ENCODE measurements around the gene ACTL8. TPM values are rescaled to one million over a fixed set of nuclear protein-coding genes. Genes with fewer than 3 reads are reported as not detected.

The ACTL8 gene
- polyA plus RNA-seq, 2 of the 4 experiments (the other 2 are of a cell fraction): 0.30 to 1.3 TPM

DNA sequence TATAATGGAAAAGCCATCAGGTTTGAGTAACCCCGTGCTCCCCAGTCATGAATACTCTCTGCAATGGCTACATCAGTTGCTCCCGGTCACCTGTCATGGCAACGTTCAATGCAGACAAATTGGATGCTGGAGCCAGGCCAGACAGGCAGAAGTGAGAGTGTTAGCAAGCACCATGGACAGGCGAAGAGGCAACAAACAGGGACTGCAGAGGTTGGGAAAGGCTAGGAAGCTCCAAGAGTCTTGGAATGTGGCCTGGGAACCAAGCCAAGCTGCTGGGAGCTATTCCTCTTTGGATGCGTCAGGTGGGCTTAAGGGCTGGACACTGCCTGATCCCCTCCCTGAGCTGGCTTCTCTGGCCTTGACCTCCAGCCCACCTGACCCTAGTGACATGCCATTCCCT, 102.9 kb downstream of the ACTL8 start (continued):
- no peak for TF ChIP-seq HMGXB4 (CRISPR knock-in tag; IDR thresholded peaks at IDR 0.05; ENCODE audit: borderline replicate concordance)
- no peak for TF ChIP-seq E2F6 (IDR thresholded peaks at IDR 0.05; ENCODE audit: borderline replicate concordance, low read depth)
- TF ChIP-seq MAFK (IDR thresholded peaks at IDR 0.05; ENCODE audit: partially characterized antibody): no peak
- no peak for TF ChIP-seq HOXB5 (CRISPR knock-in tag; IDR thresholded peaks at IDR 0.05)
- TF ChIP-seq POLR2A (IDR thresholded peaks at IDR 0.05; ENCODE audit: low read length): no peak
- no peak for TF ChIP-seq CHD2 (IDR thresholded peaks at IDR 0.05; ENCODE audit: low read length, partially characterized antibody)
- TF ChIP-seq ZFP36 (IDR thresholded peaks at IDR 0.05; ENCODE audit: borderline replicate concordance, partially characterized antibody): no peak
- no peak for TF ChIP-seq FOSL2 (IDR thresholded peaks at IDR 0.05)
- no peak for TF ChIP-seq FOSL2 (CRISPR knock-in tag; IDR thresholded peaks at IDR 0.05)
- TF ChIP-seq, protein P1, sequence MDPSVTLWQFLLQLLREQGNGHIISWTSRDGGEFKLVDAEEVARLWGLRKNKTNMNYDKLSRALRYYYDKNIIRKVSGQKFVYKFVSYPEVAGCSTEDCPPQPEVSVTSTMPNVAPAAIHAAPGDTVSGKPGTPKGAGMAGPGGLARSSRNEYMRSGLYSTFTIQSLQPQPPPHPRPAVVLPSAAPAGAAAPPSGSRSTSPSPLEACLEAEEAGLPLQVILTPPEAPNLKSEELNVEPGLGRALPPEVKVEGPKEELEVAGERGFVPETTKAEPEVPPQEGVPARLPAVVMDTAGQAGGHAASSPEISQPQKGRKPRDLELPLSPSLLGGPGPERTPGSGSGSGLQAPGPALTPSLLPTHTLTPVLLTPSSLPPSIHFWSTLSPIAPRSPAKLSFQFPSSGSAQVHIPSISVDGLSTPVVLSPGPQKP (IDR thresholded peaks at IDR 0.05; ENCODE audit: low read depth, low read length): no peak

- WGBS (ENCODE audit: missing lambda C conversion rate): 27% methylated on average over 1 of the region's 1 CpG
- ChIA-PET POLR2A (no interaction called here), CTCF (no interaction called here)
- Histone ChIP-seq H3K4me2 (no peak overlapping the region), H3K4me3 (no peak overlapping the region), H3K4me1 (peaks cover 2% of the 10 kb centered on the region), H3K9me3 (no peaks in the 10 kb centered on the region), H3K27ac (no peak overlapping the region)
- ATAC-seq (no peak), DNase-seq (ENCODE audit: low read depth in 1 of 2, low spot score in 1 of 2) (no peak), FAIRE-seq (no peak)
- TF ChIP-seq KDM5A (IDR thresholded peaks at IDR 0.05) (no peak), RCOR1 (IDR thresholded peaks at IDR 0.05; ENCODE audit: low read depth, low read length) (no peak), HMGXB4 (CRISPR knock-in tag; IDR thresholded peaks at IDR 0.05; ENCODE audit: borderline replicate concordance) (no peak), MYC (IDR thresholded peaks at IDR 0.05; ENCODE audit: borderline replicate concordance, low read length) (no peak), CBX8 (IDR thresholded peaks at IDR 0.05) (no peak), JUNB (IDR thresholded peaks at IDR 0.05) (no peak), NPAS2 (CRISPR knock-in tag; IDR thresholded peaks at IDR 0.05; ENCODE audit: borderline replicate concordance) (no peak), CHD4 (IDR thresholded peaks at IDR 0.05; ENCODE audit: borderline replicate concordance) (no peak), HOXA7 (CRISPR knock-in tag; IDR thresholded peaks at IDR 0.05) (no peak)
These were observed 105.7 kb downstream of the ACTL8 start for GRCh38 chr1:17860812-17861211.

DNA sequence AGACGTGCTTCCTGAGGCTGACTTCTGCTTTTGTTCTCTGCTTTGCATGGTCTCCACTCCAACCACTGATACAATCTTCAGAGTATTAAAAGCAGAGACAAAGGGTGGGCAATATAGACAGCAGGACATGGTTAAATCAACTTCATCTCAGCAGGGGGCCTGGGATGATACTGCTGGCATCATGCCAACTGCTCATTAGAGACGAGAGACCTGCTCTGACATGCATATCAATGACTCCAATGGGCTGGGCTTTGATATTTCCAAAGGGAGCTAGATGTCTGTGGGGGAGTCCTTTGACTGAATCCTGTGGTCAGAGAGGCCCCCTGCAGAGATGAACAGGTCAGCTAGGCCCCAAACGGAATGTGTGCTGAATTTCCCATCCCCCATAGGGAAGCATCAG, 106.6 kb downstream of the ACTL8 start:
- no peak for FAIRE-seq
- DNase-seq (ENCODE audit: low read depth in 1 of 2, low spot score in 1 of 2): no peak
- ChIA-PET POLR2A (no interaction called here), CTCF (no interaction called here)
- no peak overlapping the region for H3K4me2 ChIP-seq
- peaks cover 8% of the 10 kb centered on the region for H3K4me1 ChIP-seq
- 26% methylated on average over 3 of the region's 3 CpGs for WGBS (ENCODE audit: missing lambda C conversion rate)
- TF ChIP-seq JUN (IDR thresholded peaks at IDR 0.05): no peak
- H3K27ac ChIP-seq: no peak overlapping the region
- no peak for ATAC-seq
- H3K9me3 ChIP-seq: no peaks in the 10 kb centered on the region
- H3K4me3 ChIP-seq: no peak overlapping the region
